OCI-LY7 (cell line): Measurements from ENCODE around the gene KCNK15.

ENCODE experiments used
- EZH2phosphoT487 ChIP-seq: fragments of 200-600 bp; sonication (generic); IDR thresholded peaks from 2 replicates; pipeline ENCODE4 v1.6.1; 2018; ENCODE audit warnings: low read depth, borderline replicate concordance, mild to moderate bottlenecking, mixed run types, antibody characterized with exemption, low read length, moderate library complexity, mixed read lengths
- TF ChIP-seq, protein P1 (sequence below): fragments of 200-600 bp; sonication (generic); conservative IDR thresholded peaks from 2 replicates; pipeline ENCODE4 v1.5.1; 2014; ENCODE audit warnings: mild to moderate bottlenecking, antibody characterized with exemption, low read length, moderate library complexity, mixed read lengths

DNA sequence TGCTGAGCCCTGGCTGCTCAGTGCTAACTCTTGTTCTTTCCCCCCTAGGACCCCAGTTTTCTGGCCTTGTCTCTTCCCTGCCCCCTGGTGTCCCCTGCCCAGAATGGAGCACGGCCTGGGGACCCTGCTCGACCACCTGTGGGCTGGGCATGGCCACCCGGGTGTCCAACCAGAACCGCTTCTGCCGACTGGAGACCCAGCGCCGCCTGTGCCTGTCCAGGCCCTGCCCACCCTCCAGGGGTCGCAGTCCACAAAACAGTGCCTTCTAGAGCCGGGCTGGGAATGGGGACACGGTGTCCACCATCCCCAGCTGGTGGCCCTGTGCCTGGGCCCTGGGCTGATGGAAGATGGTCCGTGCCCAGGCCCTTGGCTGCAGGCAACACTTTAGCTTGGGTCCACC lies 18.6 kb upstream of the KCNK15 start:
- TF ChIP-seq, protein P1, sequence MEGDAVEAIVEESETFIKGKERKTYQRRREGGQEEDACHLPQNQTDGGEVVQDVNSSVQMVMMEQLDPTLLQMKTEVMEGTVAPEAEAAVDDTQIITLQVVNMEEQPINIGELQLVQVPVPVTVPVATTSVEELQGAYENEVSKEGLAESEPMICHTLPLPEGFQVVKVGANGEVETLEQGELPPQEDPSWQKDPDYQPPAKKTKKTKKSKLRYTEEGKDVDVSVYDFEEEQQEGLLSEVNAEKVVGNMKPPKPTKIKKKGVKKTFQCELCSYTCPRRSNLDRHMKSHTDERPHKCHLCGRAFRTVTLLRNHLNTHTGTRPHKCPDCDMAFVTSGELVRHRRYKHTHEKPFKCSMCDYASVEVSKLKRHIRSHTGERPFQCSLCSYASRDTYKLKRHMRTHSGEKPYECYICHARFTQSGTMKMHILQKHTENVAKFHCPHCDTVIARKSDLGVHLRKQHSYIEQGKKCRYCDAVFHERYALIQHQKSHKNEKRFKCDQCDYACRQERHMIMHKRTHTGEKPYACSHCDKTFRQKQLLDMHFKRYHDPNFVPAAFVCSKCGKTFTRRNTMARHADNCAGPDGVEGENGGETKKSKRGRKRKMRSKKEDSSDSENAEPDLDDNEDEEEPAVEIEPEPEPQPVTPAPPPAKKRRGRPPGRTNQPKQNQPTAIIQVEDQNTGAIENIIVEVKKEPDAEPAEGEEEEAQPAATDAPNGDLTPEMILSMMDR: no peak
- no peak for TF ChIP-seq EZH2phosphoT487
